CD4-positive, alpha-beta T cell (primary cell): ENCODE data around the gene STRA6. TPM values are rescaled to one million over a fixed set of nuclear protein-coding genes. Genes with fewer than 3 reads are reported as not detected.

Source experiments
- ATAC-seq: fragments of 200-7000 bp; cut with Tn5 transposase; one replicate; pipeline ENCODE4 v1.10.0; 2022; ENCODE audit warnings: mild to moderate bottlenecking; ENCODE audit not compliant: poor library complexity
- CTCF ChIA-PET: fragments of 350-600 bp; sonication (Branson Sonifier 250); formaldehyde crosslinking; loops from one replicate; lab custom pipeline; 2021; ENCODE audit warnings: antibody characterized with exemption, inconsistent platforms; lab: Charles Lee
- POLR2A ChIA-PET: fragments of 350-600 bp; sonication (Branson Sonifier 250); formaldehyde crosslinking; loops from one replicate; lab custom pipeline; 2021; ENCODE audit warnings: antibody characterized with exemption, inconsistent platforms; lab: Charles Lee
- DNase-seq, 14 experiments: peaks; one replicate each; pipeline ENCODE4 v3.0.0-alpha.2; 2013 to 2020; ENCODE audit warnings: mixed read lengths in 2 of 14
- H3K27ac ChIP-seq, 2 donors: one replicate each; pipeline versions ENCODE4 v1.5.1 to v1.7.0; 2013; ENCODE audit warnings: low read length in 2 of 2, low read depth in 1 of 2, mild to moderate bottlenecking in 1 of 2
- H3K27me3 ChIP-seq, 2 experiments: 1 replicate in 1 of 2; 2 replicates in 1 of 2; pipeline versions ENCODE4 v1.6.1 to v1.7.0; 2013; ENCODE audit warnings: low read length in 2 of 2, control low read depth in 1 of 2, mild to moderate bottlenecking in 1 of 2, moderate library complexity in 1 of 2; ENCODE audit not compliant: insufficient read depth in 2 of 2, control insufficient read depth in 1 of 2
- H3K36me3 ChIP-seq: one replicate; pipeline ENCODE4 v1.6.1; 2013; ENCODE audit warnings: low read length, control low read depth; ENCODE audit not compliant: insufficient read depth
- H3K4me1 ChIP-seq: one replicate; pipeline ENCODE4 v1.6.1; 2013; ENCODE audit warnings: low read length, control low read depth; ENCODE audit not compliant: insufficient read depth
- H3K4me3 ChIP-seq: one replicate; pipeline ENCODE4 v1.5.1; 2013; ENCODE audit warnings: mild to moderate bottlenecking, low read length, moderate library complexity
- H3K9me3 ChIP-seq, 2 experiments: 1 replicate in 1 of 2; 2 replicates in 1 of 2; pipeline versions ENCODE4 v1.6.1 to v1.7.0; 2013; ENCODE audit warnings: low read length in 2 of 2, mild to moderate bottlenecking in 2 of 2, control low read depth in 1 of 2, moderate library complexity in 1 of 2; ENCODE audit not compliant: control insufficient read depth in 1 of 2, insufficient read depth in 1 of 2
- H3K27ac Mint-ChIP-seq: one replicate; pipeline ENCODE4 v1.8.0; 2020; ENCODE audit warnings: mixed read lengths
- H3K27me3 Mint-ChIP-seq: one replicate; pipeline ENCODE4 v1.8.0; 2021; ENCODE audit warnings: mixed read lengths
- H3K36me3 Mint-ChIP-seq: one replicate; pipeline ENCODE4 v1.8.0; 2021; ENCODE audit warnings: low read depth, mixed read lengths
- H3K4me1 Mint-ChIP-seq: one replicate; pipeline ENCODE4 v1.8.0; 2021; ENCODE audit warnings: low read depth, mixed read lengths
- H3K4me3 Mint-ChIP-seq: one replicate; pipeline ENCODE4 v1.8.0; 2020; ENCODE audit warnings: mild to moderate bottlenecking, mixed read lengths
- H3K9me3 Mint-ChIP-seq: one replicate; pipeline ENCODE4 v1.8.0; 2020; ENCODE audit warnings: mixed read lengths
- CTCF ChIP-seq: fragments of 200-600 bp; IDR thresholded peaks from one replicate; pipeline ENCODE4 v1.8.0; 2022; ENCODE audit warnings: antibody characterized with exemption, mild to moderate bottlenecking
- intact Hi-C, 2 experiments: fragments of 100-400 bp; cut with DNase I in 1 of 2; cut with micrococcal nuclease in 1 of 2; formaldehyde crosslinking; loops; one replicate each; pipeline versions ENCODE4 v1.15.1 to v1.9.0; 2023 to 2025; cut with DNase I, micrococcal nuclease
- total RNA-seq, 174 experiments: library from RNA in 2 of 174; stranded (reverse) in 2 of 174; gene quantifications; one replicate each; pipeline ENCODE4 v1.2.3 and lab custom pipeline; 2021 to 2026

STRA6 gene
- total RNA-seq, 2 experiments from 2014 or later, result not detected

- no peaks in the 10 kb centered on the region for H3K36me3 Mint-ChIP-seq
- peaks cover 8% of the 10 kb centered on the region for H3K4me1 ChIP-seq
- H3K27me3 ChIP-seq, result peaks cover 15 to 27% of the 10 kb centered on the region in 2 experiments
- CTCF ChIA-PET, result no interaction called here
- DNase-seq, result no peak
- no peak for TF ChIP-seq CTCF
- H3K4me1 Mint-ChIP-seq, result peaks cover 9% of the 10 kb centered on the region
- H3K9me3 ChIP-seq, result peaks cover 0 to 8% of the 10 kb centered on the region in 2 experiments
- intact Hi-C loops, result no loop called here
- ATAC-seq, result no peak
- H3K36me3 ChIP-seq, result no peaks in the 10 kb centered on the region
- H3K4me3 ChIP-seq, result no peak overlapping the region
- H3K27ac ChIP-seq, result no peak overlapping the region
- H3K27ac Mint-ChIP-seq, result no peak overlapping the region
- no peak overlapping the region for H3K4me3 Mint-ChIP-seq
- H3K9me3 Mint-ChIP-seq, result no peaks in the 10 kb centered on the region
- POLR2A ChIA-PET, result no interaction called here
- H3K27me3 Mint-ChIP-seq, result peaks cover 58% of the 10 kb centered on the region
Observed at GRCh38 chr15:74243431-74243830, 40.8 kb upstream of the STRA6 start.

- ChIA-PET CTCF (no interaction called here), POLR2A (no interaction called here)
- peaks cover 15 to 27% of the 10 kb centered on the region in 2 experiments for H3K27me3 ChIP-seq
- H3K9me3 Mint-ChIP-seq, result no peaks in the 10 kb centered on the region
- TF ChIP-seq CTCF, result no peak
- no peaks in the 10 kb centered on the region for H3K36me3 ChIP-seq
- no peaks in the 10 kb centered on the region for H3K36me3 Mint-ChIP-seq
- no peak overlapping the region for H3K27ac Mint-ChIP-seq
- H3K27me3 Mint-ChIP-seq, result peaks cover 57% of the 10 kb centered on the region
- intact Hi-C loops, result no loop called here
- ATAC-seq, result no peak
- H3K4me1 Mint-ChIP-seq, result peaks cover 9% of the 10 kb centered on the region
- H3K9me3 ChIP-seq, result peaks cover 0 to 8% of the 10 kb centered on the region in 2 experiments
- H3K4me1 ChIP-seq, result peaks cover 8% of the 10 kb centered on the region
- no peak overlapping the region for H3K27ac ChIP-seq
- H3K4me3 Mint-ChIP-seq, result no peak overlapping the region
- H3K4me3 ChIP-seq, result no peak overlapping the region
- no peak for DNase-seq
Observed at GRCh38 chr15:74242441-74243185, 40.0 kb upstream of the STRA6 start.

GRCh38 chr15:74240897-74241614 lies 38.5 kb upstream of the STRA6 start:
- CTCF ChIA-PET, result no interaction called here

More at GRCh38 chr15:74240897-74241614, 38.5 kb upstream of the STRA6 start:
- POLR2A ChIA-PET, result no interaction called here
- no peak for TF ChIP-seq CTCF
- intact Hi-C loops, result no loop called here
- H3K27me3 Mint-ChIP-seq, result peaks cover 44% of the 10 kb centered on the region
- ATAC-seq, result no peak
- Histone ChIP-seq H3K27me3 (peaks cover 15 to 22% of the 10 kb centered on the region in 2 experiments), H3K4me3 (no peak overlapping the region), H3K4me1 (peaks cover 8% of the 10 kb centered on the region), H3K27ac (no peak overlapping the region), H3K36me3 (no peaks in the 10 kb centered on the region), H3K9me3 (peaks cover 0 to 8% of the 10 kb centered on the region in 2 experiments)
- H3K4me3 Mint-ChIP-seq, result no peak overlapping the region
- H3K27ac Mint-ChIP-seq, result no peak overlapping the region
- H3K36me3 Mint-ChIP-seq, result no peaks in the 10 kb centered on the region
- H3K9me3 Mint-ChIP-seq, result no peaks in the 10 kb centered on the region
- no peak for DNase-seq
- peaks cover 9% of the 10 kb centered on the region for H3K4me1 Mint-ChIP-seq
